Cardiac muscle cell (in vitro differentiated cells and primary cell): ENCODE results near the gene SLC66A2. TPM values are rescaled to one million over a fixed set of nuclear protein-coding genes. Genes with fewer than 3 reads are reported as not detected.
"Not testable (repeated sequence)": the region's sequence is repeated elsewhere in the genome, so short reads cannot be mapped to it uniquely, and the experiment has no call there.

ENCODE experiments used
- DNase-seq, 2 donors: peaks; one replicate each; pipeline versions ENCODE4 v3.0.0 to v3.0.0-alpha.2; 2010 to 2017; ENCODE audit warnings: low read depth in 1 of 2, low spot score in 1 of 2
- H3K27ac ChIP-seq: fragments of 200-600 bp; sonication (generic); 2 replicates; pipeline ENCODE4 v1.5.1; 2016
- H3K27me3 ChIP-seq: fragments of 200-600 bp; sonication (generic); 2 replicates; pipeline ENCODE4 v1.6.0; 2016; ENCODE audit warnings: control low read depth
- H3K36me3 ChIP-seq: fragments of 200-600 bp; sonication (generic); 2 replicates; pipeline ENCODE4 v1.5.1; 2016; ENCODE audit warnings: control low read depth
- H3K4me1 ChIP-seq: fragments of 200-600 bp; sonication (generic); 2 replicates; pipeline ENCODE4 v1.8.1; 2017; ENCODE audit warnings: low read depth, mild to moderate bottlenecking, mixed run types
- H3K4me3 ChIP-seq: fragments of 200-600 bp; sonication (generic); 2 replicates; pipeline ENCODE4 v1.5.1; 2016; ENCODE audit warnings: mild to moderate bottlenecking
- H3K9me3 ChIP-seq: fragments of 200-600 bp; sonication (generic); 2 replicates; pipeline ENCODE4 v1.5.1; 2017; ENCODE audit warnings: low read depth, mild to moderate bottlenecking, control low read depth
- CTCF ChIP-seq: IDR thresholded peaks from 2 replicates; pipeline ENCODE4 v1.5.1; 2012; ENCODE audit warnings: low read depth, mild to moderate bottlenecking, low read length
- polyA plus RNA-seq: library from polyadenylated mRNA; unstranded; fragments of >200 nt; fragmentation: Nextera tagmentation; extraction: Ambion mirVana; gene quantifications from 2 replicates; pipeline ENCODE4 v1.2.1, GENCODE V29; 2016
- total RNA-seq: library from RNA; depleted of rRNA; stranded (reverse); fragments of >200 nt; gene quantifications from 2 replicates; pipeline ENCODE4 v1.2.3, GENCODE V29; 2016

SLC66A2 gene
- total and polyA plus RNA-seq, 2 experiments from 2014 or later, result 36.4 to 43.9 TPM

DNA sequence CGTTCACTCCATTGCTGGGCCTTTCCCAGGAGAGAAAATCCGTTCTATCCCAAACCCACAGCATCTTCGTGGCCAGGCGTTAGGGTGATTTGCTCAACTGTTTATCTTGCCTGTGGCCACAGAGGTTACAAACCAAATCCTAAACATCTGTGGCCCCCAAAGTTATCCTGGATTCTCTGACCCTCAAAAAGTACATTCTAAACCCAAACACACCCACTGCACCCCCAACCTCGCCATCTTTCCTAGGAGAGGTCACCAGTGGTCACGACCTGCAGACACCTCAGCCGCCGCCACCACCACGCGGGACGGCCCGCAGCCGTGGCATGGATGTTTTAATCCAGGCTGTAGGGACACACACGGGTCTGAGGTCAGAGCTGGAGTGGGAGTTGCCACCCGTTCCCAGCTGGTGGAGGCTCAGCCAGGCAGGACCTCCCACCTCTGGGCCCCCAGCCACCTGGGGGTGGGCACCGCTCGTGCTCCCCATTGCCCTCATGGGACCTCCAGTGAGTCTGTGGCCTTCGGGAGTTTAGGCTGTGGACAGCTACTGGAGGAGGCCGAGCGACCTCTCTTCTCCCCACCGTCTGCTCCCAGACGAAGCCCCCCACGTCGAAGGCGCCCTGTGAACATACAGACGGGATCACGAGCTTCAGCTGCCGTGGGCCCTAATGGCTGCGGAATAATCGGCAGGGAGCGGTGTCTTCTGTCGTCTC lies 81.7 kb downstream of the SLC66A2 start:
- TF ChIP-seq CTCF, result no peak
- DNase-seq, result no peak
- Histone ChIP-seq H3K4me3 (no peak overlapping the region), H3K27ac (no peak overlapping the region), H3K9me3 (no peaks in the 10 kb centered on the region), H3K4me1 (no peaks in the 10 kb centered on the region), H3K27me3 (no peaks in the 10 kb centered on the region), H3K36me3 (no peaks in the 10 kb centered on the region)

DNA sequence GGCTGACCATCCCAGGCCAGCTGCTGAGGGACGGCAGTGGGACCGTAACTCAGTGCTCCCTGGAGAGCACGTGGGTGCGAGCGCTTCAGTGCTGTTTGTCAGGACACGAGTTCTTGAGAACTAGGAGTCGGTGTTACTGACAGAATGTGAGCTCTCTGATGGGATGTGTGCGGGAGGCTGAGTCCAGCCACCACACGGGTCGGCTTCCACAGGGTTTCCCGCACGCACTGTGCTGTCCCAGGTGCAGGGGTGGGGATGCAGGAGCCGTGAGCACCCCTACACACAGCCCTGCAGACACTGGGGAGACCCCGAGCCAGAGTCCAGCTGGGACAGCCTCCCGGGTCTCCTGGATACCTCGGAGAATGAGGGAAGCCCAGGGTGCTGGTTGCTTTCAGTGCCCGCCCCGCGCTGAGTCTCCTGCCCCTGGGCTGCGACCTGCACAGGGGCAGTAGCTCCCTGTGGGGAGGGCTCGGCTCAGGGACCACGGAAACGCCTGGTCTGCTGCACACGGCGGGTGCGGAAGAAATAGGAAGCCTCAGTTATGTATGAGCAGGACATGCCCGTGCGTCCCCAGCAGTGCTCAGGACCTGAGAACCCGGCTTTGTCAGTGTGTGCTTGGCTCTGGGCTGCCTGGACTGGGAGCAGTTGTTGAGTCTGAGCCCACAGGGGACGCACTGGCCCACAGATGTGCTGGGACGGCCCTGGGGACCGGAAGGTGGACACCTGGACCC lies 82.5 kb downstream of the SLC66A2 start:
- Histone ChIP-seq H3K4me1 (no peaks in the 10 kb centered on the region), H3K9me3 (no peaks in the 10 kb centered on the region), H3K27me3 (no peaks in the 10 kb centered on the region), H3K27ac (no peak overlapping the region), H3K4me3 (no peak overlapping the region), H3K36me3 (no peaks in the 10 kb centered on the region)
- DNase-seq, result no peak
- no peak for TF ChIP-seq CTCF

GRCh38 chr18:79868168-79868784 lies 83.2 kb downstream of the SLC66A2 start:
- no peak for DNase-seq
- Histone ChIP-seq H3K4me1 (no peaks in the 10 kb centered on the region), H3K36me3 (no peaks in the 10 kb centered on the region), H3K27me3 (no peaks in the 10 kb centered on the region), H3K9me3 (no peaks in the 10 kb centered on the region), H3K27ac (no peak overlapping the region), H3K4me3 (no peak overlapping the region)
- TF ChIP-seq CTCF, result no peak

GRCh38 chr18:79867666-79868065 lies 83.8 kb downstream of the SLC66A2 start:
- H3K36me3 ChIP-seq, result no peaks in the 10 kb centered on the region
- H3K4me1 ChIP-seq, result no peaks in the 10 kb centered on the region
- no peak for DNase-seq
- no peaks in the 10 kb centered on the region for H3K27me3 ChIP-seq
- no peak overlapping the region for H3K4me3 ChIP-seq
- no peaks in the 10 kb centered on the region for H3K9me3 ChIP-seq
- TF ChIP-seq CTCF, result no peak
- H3K27ac ChIP-seq, result no peak overlapping the region

DNA sequence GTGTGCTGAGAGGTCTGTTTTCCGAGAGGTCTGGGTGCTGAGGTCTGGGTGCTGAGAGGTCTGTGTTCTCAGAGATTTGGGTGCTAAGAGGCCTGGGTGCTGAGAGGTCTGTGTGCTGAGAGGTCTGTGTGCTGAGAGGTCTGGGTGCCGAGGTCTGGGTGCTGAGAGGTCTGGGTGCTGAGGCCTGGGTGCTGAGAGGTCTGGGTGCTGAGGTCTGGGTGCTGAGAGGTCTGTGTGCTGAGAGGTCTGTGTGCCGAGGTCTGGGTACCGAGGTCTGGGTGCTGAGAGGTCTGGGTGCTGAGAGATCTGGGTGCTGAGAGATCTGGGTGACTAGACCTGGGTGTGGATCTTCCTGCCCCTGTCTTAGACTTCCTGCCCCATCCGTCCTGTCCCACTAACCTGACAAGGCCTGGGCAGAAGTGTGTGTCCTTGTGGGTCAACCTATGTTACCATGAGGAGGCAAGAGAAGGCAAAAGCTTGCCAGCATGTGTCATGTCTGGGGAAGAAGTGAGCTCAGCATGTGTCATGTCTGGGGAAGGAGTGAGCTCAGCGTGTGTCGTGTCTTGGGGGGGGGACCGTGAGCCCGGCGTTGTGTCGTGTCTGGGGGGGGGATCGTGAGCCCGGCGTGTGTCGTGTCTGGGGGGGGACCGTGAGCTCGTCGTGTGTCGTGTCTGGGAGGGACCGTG lies 84.4 kb downstream of the SLC66A2 start:
- TF ChIP-seq CTCF, result no peak
- DNase-seq, result peak in 1 of 2 donors; percentile 10
- H3K27me3 ChIP-seq, result no peaks in the 10 kb centered on the region

GRCh38 chr18:79865951-79866350 lies 85.5 kb downstream of the SLC66A2 start:
- not testable (repeated sequence) for H3K36me3 ChIP-seq, H3K4me3 ChIP-seq, H3K9me3 ChIP-seq, H3K27me3 ChIP-seq, H3K27ac ChIP-seq, H3K4me1 ChIP-seq
- DNase-seq, result peak in 1 of 2 donors; percentile 10

More for the DNA sequence above, 84.4 kb downstream of the SLC66A2 start:
- Histone ChIP-seq H3K36me3 (no peaks in the 10 kb centered on the region), H3K4me1 (no peaks in the 10 kb centered on the region), H3K27ac (no peak overlapping the region), H3K9me3 (no peaks in the 10 kb centered on the region), H3K4me3 (no peak overlapping the region)

- H3K27me3 ChIP-seq, H3K36me3 ChIP-seq, H3K4me3 ChIP-seq, H3K4me1 ChIP-seq, H3K9me3 ChIP-seq, DNase-seq, H3K27ac ChIP-seq: not testable (repeated sequence)
Observed at GRCh38 chr18:79864955-79865354, 86.5 kb downstream of the SLC66A2 start.
